Fibroblast of the conjunctiva (primary cell): Measurements from ENCODE around the gene TENM3.

Experiments
- DNase-seq: peaks from one replicate; pipeline ENCODE4 v3.0.0-alpha.2; 2010; ENCODE audit warnings: low read depth

Gene TENM3

GRCh38 chr4:182743815-182744214, 500.6 kb downstream of the TENM3 start:
- no peak for DNase-seq

GRCh38 chr4:182745237-182745636, 502.0 kb downstream of the TENM3 start:
- no peak for DNase-seq

- no peak for DNase-seq
Measured at GRCh38 chr4:182746876-182747275, 503.7 kb downstream of the TENM3 start.

GRCh38 chr4:182748283-182748682, 505.1 kb downstream of the TENM3 start:
- no peak for DNase-seq

GRCh38 chr4:182748949-182749348, 505.7 kb downstream of the TENM3 start:
- DNase-seq: no peak

GRCh38 chr4:182749667-182750167, 506.5 kb downstream of the TENM3 start:
- no peak for DNase-seq

GRCh38 chr4:182752158-182752910, 509.1 kb downstream of the TENM3 start:
- DNase-seq: no peak

GRCh38 chr4:182754895-182755294, 511.7 kb downstream of the TENM3 start:
- DNase-seq: no peak

GRCh38 chr4:182756161-182756690, 513.0 kb downstream of the TENM3 start:
- no peak for DNase-seq

- no peak for DNase-seq
Measured at GRCh38 chr4:182758273-182758672, 515.1 kb downstream of the TENM3 start.

GRCh38 chr4:182760551-182761043, 517.4 kb downstream of the TENM3 start:
- DNase-seq: no peak

- DNase-seq: no peak
Measured at GRCh38 chr4:182764137-182764536, 520.9 kb downstream of the TENM3 start.

- DNase-seq: no peak
Measured at GRCh38 chr4:182764642-182765041, 521.4 kb downstream of the TENM3 start.

- DNase-seq: no peak
Measured at GRCh38 chr4:182765987-182766856, 523.0 kb downstream of the TENM3 start.

- no peak for DNase-seq
Measured at GRCh38 chr4:182766857-182767250, 523.7 kb downstream of the TENM3 start.

GRCh38 chr4:182768838-182769237, 525.6 kb downstream of the TENM3 start:
- no peak for DNase-seq

GRCh38 chr4:182770259-182770995, 527.2 kb downstream of the TENM3 start:
- no peak for DNase-seq

- DNase-seq: no peak
Measured at GRCh38 chr4:182770996-182771514, 527.9 kb downstream of the TENM3 start.

- DNase-seq: no peak
Measured at GRCh38 chr4:182775075-182775474, 531.9 kb downstream of the TENM3 start.

GRCh38 chr4:182776376-182777105, 533.3 kb downstream of the TENM3 start:
- no peak for DNase-seq
